Vein endothelial cell (primary cell): Measurements from ENCODE around the gene TRRAP. TPM values are rescaled to one million over a fixed set of nuclear protein-coding genes. Genes with fewer than 3 reads are reported as not detected.

Experiments used
- small RNA-seq: library from RNA; depleted of rRNA; stranded (forward); fragments of <200 nt; gene quantifications from one replicate; pipeline ENCODE3, GENCODE V24; 2012
- total RNA-seq: library from RNA; depleted of rRNA; stranded (reverse); fragments of >200 nt; gene quantifications from 2 replicates; pipeline ENCODE4 v1.2.3, GENCODE V29; 2012

Gene TRRAP
- total RNA-seq = 23.5 and 24.9 TPM in 2 replicates

GRCh38 chr7:98878365-98879197, at the start of gene TRRAP:
TSS of gene TRRAP (plus strand) at chr7:98878532. CDS start at chr7:98881151, 2,619 bp downstream.

GRCh38 chr7:98869597-98870120, 8.7 kb upstream of the TRRAP start, which contains the start of gene TMEM130:
TSS of gene TMEM130 (minus strand) at chr7:98870014. CDS start at chr7:98869861, 153 bp downstream.

Small RNA genes within 50 kb of the gene (small RNA-seq; reads per million reads assigned to genes)
- gene MIR3609 = 43.8 reads per million, percentile 98 among the genes with 10 or more reads in this experiment

Other genes with a start within 250 kb of the TRRAP start
- gene TMEM130, start 8.5 kb upstream of the TRRAP start, total RNA-seq = not detected in 2 replicates